DOHH2 (cell line): ENCODE measurements around the gene C19orf25.

Experiments
- CTCF ChIP-seq: fragments of 200-600 bp; sonication (generic); IDR thresholded peaks from one replicate; pipeline ENCODE4 v1.5.1; 2014; ENCODE audit warnings: antibody characterized with exemption, mild to moderate bottlenecking, low read depth, low read length; ENCODE audit not compliant: poor library complexity, severe bottlenecking
- EZH2phosphoT487 ChIP-seq: fragments of 200-600 bp; sonication (generic); IDR thresholded peaks from 2 replicates; pipeline ENCODE4 v1.6.1; 2017; ENCODE audit warnings: borderline replicate concordance, mild to moderate bottlenecking, antibody characterized with exemption, low read length, moderate library complexity, mixed read lengths

- no peak for TF ChIP-seq CTCF
- no peak for TF ChIP-seq EZH2phosphoT487
Observed at GRCh38 chr19:1432507-1432887, 46.5 kb downstream of the C19orf25 start.
